Natural killer cell (primary cell): Measurements from ENCODE around the gene FERD3L. TPM values are rescaled to one million over a fixed set of nuclear protein-coding genes. Genes with fewer than 3 reads are reported as not detected.

Experiments used
- ATAC-seq, 3 donors: fragments of 150-1000 bp in 2 of 3; fragments of 200-7000 bp in 1 of 3; cut with Tn5 transposase; 1 replicate in 1 of 3; 2 replicates in 2 of 3; pipeline ENCODE4 v1.10.0; 2021; ENCODE audit warnings: mild to moderate bottlenecking in 2 of 3, moderate library complexity in 2 of 3
- DNase-seq, 2 donors: peaks; one replicate each; pipeline versions ENCODE4 v3.0.0 to v3.0.0-alpha.2; 2013 to 2021; ENCODE audit warnings: mixed read lengths in 1 of 2
- H3K27ac ChIP-seq: one replicate; pipeline ENCODE4 v1.5.1; 2013; ENCODE audit warnings: mild to moderate bottlenecking, low read length
- H3K27me3 ChIP-seq: one replicate; pipeline ENCODE4 v1.6.1; 2013; ENCODE audit warnings: low read length; ENCODE audit not compliant: control insufficient read depth, insufficient read depth
- H3K36me3 ChIP-seq: one replicate; pipeline ENCODE4 v1.6.1; 2013; ENCODE audit warnings: low read length; ENCODE audit not compliant: control insufficient read depth, insufficient read depth
- H3K4me1 ChIP-seq: one replicate; pipeline ENCODE4 v1.6.1; 2013; ENCODE audit warnings: low read length; ENCODE audit not compliant: control insufficient read depth, insufficient read depth
- H3K4me3 ChIP-seq: one replicate; pipeline ENCODE4 v1.5.1; 2013; ENCODE audit warnings: low read length
- H3K9me3 ChIP-seq: one replicate; pipeline ENCODE4 v1.6.1; 2013; ENCODE audit warnings: low read length; ENCODE audit not compliant: control insufficient read depth, insufficient read depth
- H3K27ac Mint-ChIP-seq, 2 donors: one replicate each; pipeline ENCODE4 v1.8.0; 2022; ENCODE audit warnings: mild to moderate bottlenecking in 2 of 2, mixed read lengths in 2 of 2, moderate library complexity in 1 of 2
- H3K27me3 Mint-ChIP-seq, 2 donors: one replicate each; pipeline ENCODE4 v1.8.0; 2022; ENCODE audit warnings: low read depth in 2 of 2, mixed read lengths in 2 of 2
- H3K36me3 Mint-ChIP-seq: one replicate; pipeline ENCODE4 v1.8.0; 2022; ENCODE audit warnings: mixed read lengths
- H3K4me1 Mint-ChIP-seq, 2 donors: one replicate each; pipeline ENCODE4 v1.8.0; 2022; ENCODE audit warnings: mixed read lengths in 2 of 2
- H3K4me3 Mint-ChIP-seq: one replicate; pipeline ENCODE4 v1.8.0; 2022; ENCODE audit warnings: mild to moderate bottlenecking, moderate library complexity, mixed read lengths
- H3K9me3 Mint-ChIP-seq, 2 donors: one replicate each; pipeline ENCODE4 v1.8.0; 2022; ENCODE audit warnings: mixed read lengths in 2 of 2
- CTCF ChIP-seq: fragments of 200-600 bp; IDR thresholded peaks from one replicate; pipeline ENCODE4 v1.8.0; 2022; ENCODE audit warnings: antibody characterized with exemption
- WGBS: methylation state at CpG from one replicate; pipeline ENCODE4 v1.1.7; 2013; ENCODE audit warnings: missing lambda C conversion rate; ENCODE audit not compliant: insufficient coverage; 5-methylcytosine and 5-hydroxymethylcytosine counted together
- intact Hi-C: fragments of 100-400 bp; cut with micrococcal nuclease; formaldehyde crosslinking; loops from one replicate; pipeline ENCODE4 v1.14.2; 2022
- total RNA-seq, 4 donors: library from RNA; stranded (reverse); fragments of 120-200 nt in 1 of 4; gene quantifications; one replicate each; pipeline versions ENCODE4 v1.2.3 to v1.2.4, GENCODE V29; 2013 to 2022

Gene FERD3L
- total RNA-seq, 3 donors from 2014 or later (not counting 1 experiment from before 2014, with no cell fraction given): not detected

GRCh38 chr7:19145434-19146115 lies 354 bp upstream of the FERD3L start:
- no peak overlapping the region for H3K27ac ChIP-seq
- 8% methylated on average over 19 of the region's 19 CpGs for WGBS
- H3K4me1 ChIP-seq: peaks cover 12% of the 10 kb centered on the region
- Mint-ChIP-seq H3K4me3 (no peak overlapping the region), H3K27me3 (peaks cover 52 to 65% of the 10 kb centered on the region in 2 donors), H3K9me3 (peaks cover 0 to 2% of the 10 kb centered on the region in 2 donors), H3K27ac (no peak overlapping the region), H3K36me3 (peaks cover 9% of the 10 kb centered on the region), H3K4me1 (peaks cover 4 to 17% of the 10 kb centered on the region in 2 donors)
- H3K9me3 ChIP-seq: peaks cover 5% of the 10 kb centered on the region
- DNase-seq (no peak), ATAC-seq (no peak)
- no peak overlapping the region for H3K4me3 ChIP-seq
- intact Hi-C loops: no loop called here
- H3K27me3 ChIP-seq: peaks cover 34% of the 10 kb centered on the region
- no peak for TF ChIP-seq CTCF
- no peaks in the 10 kb centered on the region for H3K36me3 ChIP-seq

GRCh38 chr7:19143881-19144574 lies 1.2 kb downstream of the FERD3L start:
- ATAC-seq (no peak), DNase-seq (no peak)
- Mint-ChIP-seq H3K27me3 (peaks cover 54 to 65% of the 10 kb centered on the region in 2 donors), H3K27ac (no peak overlapping the region), H3K9me3 (peaks cover 0 to 2% of the 10 kb centered on the region in 2 donors), H3K4me3 (peak overlapping the region; percentile 52), H3K36me3 (peaks cover 9% of the 10 kb centered on the region), H3K4me1 (peaks cover 4 to 17% of the 10 kb centered on the region in 2 donors)
- H3K4me1 ChIP-seq: peaks cover 12% of the 10 kb centered on the region
- no peaks in the 10 kb centered on the region for H3K36me3 ChIP-seq
- H3K9me3 ChIP-seq: peaks cover 5% of the 10 kb centered on the region
- WGBS: 7% methylated on average over 27 of the region's 30 CpGs
- no peak overlapping the region for H3K27ac ChIP-seq
- H3K27me3 ChIP-seq: peaks cover 34% of the 10 kb centered on the region
- H3K4me3 ChIP-seq: no peak overlapping the region
- intact Hi-C loops: no loop called here
- TF ChIP-seq CTCF: no peak

- Mint-ChIP-seq H3K4me3 (no peak overlapping the region), H3K36me3 (peaks cover 9% of the 10 kb centered on the region), H3K27me3 (peaks cover 34% of the 10 kb centered on the region in 2 donors), H3K9me3 (no peaks in the 10 kb centered on the region), H3K4me1 (peaks cover 4 to 12% of the 10 kb centered on the region in 2 donors), H3K27ac (no peak overlapping the region)
- DNase-seq: no peak
- intact Hi-C loops: no loop called here
- no peak overlapping the region for H3K27ac ChIP-seq
- TF ChIP-seq CTCF: no peak
- H3K9me3 ChIP-seq: peaks cover under 1% of the 10 kb centered on the region
- WGBS: 88% methylated on average over 4 of the region's 4 CpGs
- H3K27me3 ChIP-seq: peaks cover 16% of the 10 kb centered on the region
- peaks cover 7% of the 10 kb centered on the region for H3K4me1 ChIP-seq
- ATAC-seq: no peak
- H3K4me3 ChIP-seq: no peak overlapping the region
- no peaks in the 10 kb centered on the region for H3K36me3 ChIP-seq
Observed at GRCh38 chr7:19139706-19140327, 5.4 kb downstream of the FERD3L start.
